K562 (cell line): Measurements from ENCODE around the gene LHPP. TPM values are rescaled to one million over a fixed set of nuclear protein-coding genes. Genes with fewer than 3 reads are reported as not detected.

ENCODE experiments used
- BRD9 ChIP-seq: fragments of 450-650 bp; IDR thresholded peaks from 2 replicates; pipeline ENCODE4 v1.6.1; 2018; ENCODE audit warnings: low read depth; ENCODE audit not compliant: partially characterized antibody
- CBX5 ChIP-seq: IDR thresholded peaks from 2 replicates; pipeline ENCODE4 v1.6.1; 2014; ENCODE audit warnings: low read depth, borderline replicate concordance
- FOXJ3 ChIP-seq: sonication (generic); formaldehyde crosslinking; IDR thresholded peaks from 2 replicates; pipeline ENCODE4 v1.4.0; 2020; ENCODE audit warnings: mild to moderate bottlenecking, missing genetic modification reagents
- FOXM1 ChIP-seq, 2 experiments: fragments of 450-650 bp in 1 of 2; sonication (generic) in 1 of 2; formaldehyde crosslinking in 1 of 2; IDR thresholded peaks; 2 replicates each; pipeline versions ENCODE4 v1.6.1 to v1.9.0; 2017 to 2022; ENCODE audit warnings: low read depth in 2 of 2, mild to moderate bottlenecking in 2 of 2, missing genetic modification reagents in 1 of 2, moderate library complexity in 1 of 2
- HNRNPL ChIP-seq: fragments of 200-400 bp; formaldehyde crosslinking; IDR thresholded peaks from 2 replicates; pipeline ENCODE4 v1.6.1; 2017; ENCODE audit warnings: low read depth, mild to moderate bottlenecking, low read length
- MEF2A ChIP-seq: IDR thresholded peaks from 2 replicates; pipeline ENCODE4 v1.6.1; 2011; ENCODE audit warnings: low read depth, mild to moderate bottlenecking, low read length, moderate library complexity; ENCODE audit not compliant: control insufficient read depth
- NR4A1 ChIP-seq, 2 experiments: fragments of 250-450 bp in 1 of 2; fragments of 450-650 bp in 1 of 2; sonication (Bioruptor Pico) in 1 of 2; IDR thresholded peaks; 2 replicates each; pipeline versions ENCODE4 v1.4.0 to v1.6.1; 2016 to 2020; ENCODE audit warnings: mild to moderate bottlenecking in 2 of 2, missing compliant biosample characterization in 1 of 2, missing genetic modification characterization in 1 of 2, moderate library complexity in 1 of 2
- PRDM10 ChIP-seq: fragments of 450-650 bp; IDR thresholded peaks from 2 replicates; pipeline ENCODE4 v1.6.1; 2018; ENCODE audit not compliant: partially characterized antibody
- RBM17 ChIP-seq: fragments of 200-400 bp; formaldehyde crosslinking; IDR thresholded peaks from 2 replicates; pipeline ENCODE4 v1.6.1; 2017; ENCODE audit warnings: low read depth, mild to moderate bottlenecking, low read length, borderline replicate concordance
- SRF ChIP-seq, 2 experiments: fragments of 250-450, 450-650 bp in 1 of 2; sonication (Bioruptor Pico) in 1 of 2; sonication (generic) in 1 of 2; formaldehyde crosslinking; IDR thresholded peaks; 2 replicates each; pipeline versions ENCODE4 v1.5.0 to v1.5.1; 2020 to 2022; ENCODE audit warnings: mild to moderate bottlenecking in 1 of 2, missing genetic modification reagents in 1 of 2
- SRSF9 ChIP-seq: fragments of 200-400 bp; formaldehyde crosslinking; IDR thresholded peaks from 2 replicates; pipeline ENCODE4 v1.6.1; 2017; ENCODE audit warnings: low read depth, low read length, borderline replicate concordance
- U2AF1 ChIP-seq: fragments of 200-400 bp; formaldehyde crosslinking; optimal IDR thresholded peaks from 2 replicates; pipeline ENCODE3; 2017; ENCODE audit warnings: mild to moderate bottlenecking, low read depth, low read length, moderate library complexity
- UBTF ChIP-seq, 2 experiments: IDR thresholded peaks; 2 replicates each; pipeline ENCODE4 v1.6.1; 2012; ENCODE audit warnings: improper control_type of control experiment in 2 of 2, low read depth in 2 of 2, low read length in 2 of 2, borderline replicate concordance in 1 of 2
- ZBTB1 ChIP-seq: sonication (generic); formaldehyde crosslinking; IDR thresholded peaks from 2 replicates; pipeline ENCODE4 v1.8.1; 2023; ENCODE audit warnings: missing genetic modification reagents, low read depth, mild to moderate bottlenecking, borderline replicate concordance
- ZNF436 ChIP-seq: fragments of 250-450, 450-650 bp; sonication (Bioruptor Pico); formaldehyde crosslinking; IDR thresholded peaks from 2 replicates; pipeline ENCODE4 v1.7.0; 2020; ENCODE audit warnings: mild to moderate bottlenecking
- ZNF740 ChIP-seq, 3 experiments: fragments of 200-800 bp in 1 of 3; sonication (Bioruptor generic) in 1 of 3; sonication (generic) in 1 of 3; formaldehyde crosslinking in 1 of 3; IDR thresholded peaks; 2 replicates each; pipeline versions ENCODE4 v1.6.1 to v1.8.0; 2016 to 2022; ENCODE audit warnings: mild to moderate bottlenecking in 2 of 3, missing compliant biosample characterization in 2 of 3, missing genetic modification characterization in 2 of 3, missing genetic modification reagents in 1 of 3
- ZNF780A ChIP-seq: fragments of 250-450 bp; sonication (Bioruptor Pico); IDR thresholded peaks from 2 replicates; pipeline ENCODE4 v1.5.0; 2021; ENCODE audit warnings: mild to moderate bottlenecking
- polyA plus RNA-seq, 8 experiments: library from polyadenylated mRNA; depleted of rRNA in 4 of 8; stranded (reverse) in 5 of 8; unstranded in 3 of 8; fragments of >200 nt; fragmentation: Nextera tagmentation in 2 of 8; fragmentation: Illumina TruSeq in 1 of 8; extraction: Ambion mirVana in 2 of 8; extraction: Trizol in 1 of 8; gene quantifications; 2 replicates each; pipeline versions ENCODE4 v1.2.1 to v1.2.3, GENCODE V29; 2011 to 2014; ENCODE audit warnings: inconsistent platforms in 1 of 8, missing spikeins in 1 of 8
- total RNA-seq, 7 experiments: library from RNA; depleted of rRNA in 6 of 7; stranded (reverse); fragments of >200 nt in 6 of 7; fragmentation: Illumina TruSeq in 2 of 7; extraction: Trizol in 2 of 7; gene quantifications; 2 replicates each; pipeline versions ENCODE4 v1.2.1 to v1.2.3, GENCODE V29; 2011 to 2021; ENCODE audit warnings: low replicate concordance in 1 of 7

LHPP gene
- total and polyA plus RNA-seq, 9 of the 15 experiments (the other 6 are each of a cell fraction or from before 2014, with no cell fraction given), result 0.34 to 7.4 (median 3.0) TPM

- no peak for TF ChIP-seq SRF (CRISPR knock-in tag; IDR thresholded peaks at IDR 0.05)
- TF ChIP-seq FOXM1 (IDR thresholded peaks at IDR 0.05; ENCODE audit: low read depth), result peak; percentile 47; the same call in 1 of the 2 replicates
- no peak for TF ChIP-seq FOXM1 (CRISPR knock-in tag; IDR thresholded peaks at IDR 0.05; ENCODE audit: low read depth)
- no peak for TF ChIP-seq ZBTB1
- no peak for TF ChIP-seq NR4A1 (CRISPR knock-in tag; IDR thresholded peaks at IDR 0.05)
- no peak for TF ChIP-seq NR4A1 (tag; IDR thresholded peaks at IDR 0.05)
- TF ChIP-seq MEF2A, result no peak
- TF ChIP-seq BRD9, result no peak
- no peak for TF ChIP-seq UBTF (IDR thresholded peaks at IDR 0.05; ENCODE audit: borderline replicate concordance in 1 of 2, low read depth in 2 of 2, low read length in 2 of 2)
- TF ChIP-seq ZNF780A (CRISPR knock-in tag), result no peak
- TF ChIP-seq ZNF436 (CRISPR knock-in tag), result no peak
- TF ChIP-seq RBM17, result no peak
- no peak for TF ChIP-seq HNRNPL
- TF ChIP-seq U2AF1, result no peak
- no peak for TF ChIP-seq FOXJ3 (CRISPR knock-in tag)
- no peak for TF ChIP-seq ZNF740 (CRISPR knock-in tag; IDR thresholded peaks at IDR 0.05)
- no peak for TF ChIP-seq ZNF740 (tag; IDR thresholded peaks at IDR 0.05)
- TF ChIP-seq SRSF9, result no peak
- TF ChIP-seq CBX5, result no peak
- TF ChIP-seq PRDM10, result no peak
These were observed 7.5 kb upstream of the LHPP start (continued) for GRCh38 chr10:124453960-124454610.
